Stimulated activated CD8-positive, alpha-beta memory T cell treated with anti-CD3 and anti-CD28 coated beads, Interleukin-2, amount 100 ng/mL, for 1 hour (primary cell): ENCODE data around the gene NDEL1.
A peak's percentile ranks its signal among the peaks of the same experiment; 100 is the strongest.

Source experiments
- DNase-seq, 2 donors: peaks; one replicate each; pipeline ENCODE4 v3.0.0-alpha.2; 2020; ENCODE audit warnings: low read depth in 2 of 2

NDEL1 gene

GRCh38 chr17:8413938-8414337 lies 21.7 kb upstream of the NDEL1 start:
- DNase-seq = no peak

- DNase-seq = no peak
Observed at GRCh38 chr17:8417806-8418205, 17.9 kb upstream of the NDEL1 start.

GRCh38 chr17:8418471-8418870 lies 17.2 kb upstream of the NDEL1 start:
- no peak for DNase-seq

- no peak for DNase-seq
Observed at GRCh38 chr17:8419305-8419704, 16.4 kb upstream of the NDEL1 start.

- DNase-seq = no peak
Observed at GRCh38 chr17:8420041-8420934, 15.4 kb upstream of the NDEL1 start.

- no peak for DNase-seq
Observed at GRCh38 chr17:8421571-8421970, 14.1 kb upstream of the NDEL1 start.

- no peak for DNase-seq
Observed at GRCh38 chr17:8426094-8426720, 9.5 kb upstream of the NDEL1 start.

- DNase-seq = no peak
Observed at GRCh38 chr17:8426802-8427201, 8.9 kb upstream of the NDEL1 start.

- no peak for DNase-seq
Observed at GRCh38 chr17:8430966-8431365, 4.7 kb upstream of the NDEL1 start.

- DNase-seq = peak in 1 of 2 donors; percentile 33
Observed at GRCh38 chr17:8436169-8436843, 622 bp downstream of the NDEL1 start.

- DNase-seq = no peak
Observed at GRCh38 chr17:8436844-8437171, 1.1 kb downstream of the NDEL1 start.

- no peak for DNase-seq
Observed at GRCh38 chr17:8438441-8438840, 2.8 kb downstream of the NDEL1 start.

GRCh38 chr17:8439681-8440080 lies 4.0 kb downstream of the NDEL1 start:
- no peak for DNase-seq

GRCh38 chr17:8441690-8442089 lies 6.0 kb downstream of the NDEL1 start:
- DNase-seq = no peak

- no peak for DNase-seq
Observed at GRCh38 chr17:8442310-8442709, 6.6 kb downstream of the NDEL1 start.

- DNase-seq = no peak
Observed at GRCh38 chr17:8443756-8444155, 8.1 kb downstream of the NDEL1 start.

GRCh38 chr17:8444494-8444893 lies 8.8 kb downstream of the NDEL1 start:
- DNase-seq = no peak

GRCh38 chr17:8445536-8445935 lies 9.9 kb downstream of the NDEL1 start:
- no peak for DNase-seq

GRCh38 chr17:8447799-8448198 lies 12.1 kb downstream of the NDEL1 start:
- DNase-seq = no peak

GRCh38 chr17:8448310-8448709 lies 12.6 kb downstream of the NDEL1 start:
- DNase-seq = no peak

GRCh38 chr17:8451933-8452614 lies 16.4 kb downstream of the NDEL1 start:
- DNase-seq = no peak

- DNase-seq = no peak
Observed at GRCh38 chr17:8453326-8453725, 17.6 kb downstream of the NDEL1 start.
